H1 (cell line): ENCODE results near the gene TMEM52B. TPM values are rescaled to one million over a fixed set of nuclear protein-coding genes. Genes with fewer than 3 reads are reported as not detected.
A peak's percentile ranks its signal among the peaks of the same experiment; 100 is the strongest.

Experiments used
- CTCF ChIA-PET: fragments of 300-600 bp; sonication (Branson Sonifier 250); formaldehyde crosslinking; loops from one replicate; lab custom pipeline; 2021; ENCODE audit not compliant: partially characterized antibody; lab: Charles Lee
- POLR2A ChIA-PET: fragments of 300-600 bp; sonication (Branson Sonifier 250); formaldehyde crosslinking; loops from one replicate; lab custom pipeline; 2021; ENCODE audit warnings: inconsistent platforms; ENCODE audit not compliant: partially characterized antibody; lab: Charles Lee
- DNase-seq, 2 experiments: peaks; one replicate each; pipeline versions ENCODE4 v3.0.0 to v3.0.0-alpha.2; 2010 to 2022; ENCODE audit warnings: low spot score in 2 of 2, low read depth in 1 of 2, mixed read lengths in 1 of 2
- FAIRE-seq: peaks from 2 replicates; lab custom pipeline; 2011; peaks lifted over from hg19 to GRCh38; lab: Jason Lieb, UNC
- H2AFZ ChIP-seq: 2 replicates; pipeline ENCODE4 v1.8.1; 2012; ENCODE audit warnings: low read length, inconsistent platforms
- H2AK5ac ChIP-seq: 2 replicates; pipeline ENCODE4 v1.6.1; 2013; ENCODE audit warnings: low read depth, low read length
- H2BK120ac ChIP-seq: replicated peaks from 2 replicates; pipeline ENCODE3; 2013; ENCODE audit warnings: low read depth, low read length, inconsistent platforms
- H2BK12ac ChIP-seq: 2 replicates; pipeline ENCODE4 v1.6.1; 2013; ENCODE audit warnings: low read depth, low read length
- H2BK15ac ChIP-seq: 2 replicates; pipeline ENCODE4 v1.6.1; 2013; ENCODE audit warnings: low read length
- H2BK20ac ChIP-seq: 2 replicates; pipeline ENCODE4 v1.6.1; 2013; ENCODE audit warnings: low read length
- H2BK5ac ChIP-seq: 2 replicates; pipeline ENCODE4 v1.6.1; 2013; ENCODE audit warnings: low read depth, low read length
- H3K14ac ChIP-seq: 2 replicates; pipeline ENCODE4 v1.6.1; 2013; ENCODE audit warnings: inconsistent platforms; ENCODE audit not compliant: insufficient read length
- H3K18ac ChIP-seq: 2 replicates; pipeline ENCODE4 v1.6.1; 2013; ENCODE audit warnings: low read length; ENCODE audit errors: extremely low read depth
- H3K23ac ChIP-seq: 2 replicates; pipeline ENCODE4 v1.6.1; 2013; ENCODE audit warnings: inconsistent platforms; ENCODE audit not compliant: insufficient read length
- H3K23me2 ChIP-seq: 2 replicates; pipeline ENCODE4 v1.6.1; 2013; ENCODE audit warnings: low read depth, low read length
- H3K27ac ChIP-seq: 2 replicates; pipeline ENCODE4 v1.6.1; 2011; ENCODE audit warnings: low read depth, low read length, inconsistent platforms
- H3K27me3 ChIP-seq, 4 experiments: replicated peaks in 1 of 4; 1 replicate in 1 of 4; 2 replicates in 3 of 4; pipeline versions ENCODE4 v1.6.1 to v1.8.1; 2011 to 2013; ENCODE audit warnings: low read length in 3 of 4, mild to moderate bottlenecking in 3 of 4, inconsistent platforms in 2 of 4, mixed read lengths in 2 of 4, moderate library complexity in 1 of 4; ENCODE audit not compliant: control insufficient read depth in 3 of 4, insufficient read depth in 3 of 4; ENCODE audit errors: extremely low read depth in 1 of 4
- H3K36me3 ChIP-seq, 4 experiments: 2 replicates each; pipeline versions ENCODE4 v1.6.1 to v1.8.1; 2011 to 2013; ENCODE audit warnings: mild to moderate bottlenecking in 4 of 4, low read length in 3 of 4, moderate library complexity in 2 of 4, control low read depth in 1 of 4, inconsistent platforms in 1 of 4; ENCODE audit not compliant: insufficient read depth in 4 of 4, control insufficient read depth in 2 of 4
- H3K4ac ChIP-seq: replicated peaks from 2 replicates; pipeline ENCODE3; 2013; ENCODE audit warnings: low read length, low read depth, mixed read lengths, inconsistent platforms; ENCODE audit not compliant: insufficient read length
- H3K4me1 ChIP-seq, 4 experiments: replicated peaks in 1 of 4; 1 replicate in 1 of 4; 2 replicates in 3 of 4; pipeline versions ENCODE4 v1.6.1 to v1.8.1; 2011 to 2013; ENCODE audit warnings: low read length in 3 of 4, inconsistent platforms in 2 of 4, mixed read lengths in 1 of 4; ENCODE audit not compliant: insufficient read depth in 4 of 4, control insufficient read depth in 3 of 4
- H3K4me2 ChIP-seq, 2 experiments: 2 replicates each; pipeline versions ENCODE4 v1.6.1 to v1.8.1; 2011 to 2013; ENCODE audit warnings: low read depth in 2 of 2, low read length in 2 of 2, control low read depth in 1 of 2, inconsistent platforms in 1 of 2, mild to moderate bottlenecking in 1 of 2; ENCODE audit not compliant: insufficient read depth in 1 of 2
- H3K4me3 ChIP-seq, 4 experiments: fragments of 200-600, 300-600 bp in 1 of 4; sonication (generic), shearing (Covaris generic), sonication (Bioruptor Twin) in 1 of 4; 2 replicates each; pipeline versions ENCODE4 v1.5.1 to v1.8.1; 2011 to 2016; ENCODE audit warnings: low read length in 4 of 4, low read depth in 3 of 4, control low read depth in 2 of 4, inconsistent platforms in 2 of 4, mild to moderate bottlenecking in 2 of 4, mixed read lengths in 1 of 4, moderate library complexity in 1 of 4; ENCODE audit not compliant: insufficient read depth in 2 of 4; ENCODE audit errors: extremely low read depth in 1 of 4
- H3K56ac ChIP-seq: replicated peaks from 2 replicates; pipeline ENCODE3; 2013; ENCODE audit warnings: low read depth, mild to moderate bottlenecking, mixed read lengths, low read length, inconsistent platforms; ENCODE audit not compliant: insufficient read length
- H3K79me1 ChIP-seq: 2 replicates; pipeline ENCODE4 v1.6.1; 2013; ENCODE audit warnings: low read depth, low read length, control low read depth
- H3K79me2 ChIP-seq, 2 experiments: 2 replicates each; pipeline versions ENCODE4 v1.6.1 to v1.8.1; 2012 to 2013; ENCODE audit warnings: low read length in 2 of 2, mild to moderate bottlenecking in 2 of 2, inconsistent platforms in 1 of 2; ENCODE audit not compliant: insufficient read depth in 2 of 2, control insufficient read depth in 1 of 2
- H3K9ac ChIP-seq, 4 experiments: replicated peaks in 1 of 4; 1 replicate in 1 of 4; 2 replicates in 3 of 4; pipeline versions ENCODE4 v1.6.1 to v1.8.1; 2011 to 2013; ENCODE audit warnings: low read depth in 3 of 4, low read length in 3 of 4, control low read depth in 2 of 4, mild to moderate bottlenecking in 2 of 4, moderate library complexity in 2 of 4, inconsistent platforms in 1 of 4; ENCODE audit errors: extremely low read depth in 1 of 4
- H3K9me3 ChIP-seq, 2 experiments: 2 replicates each; pipeline versions ENCODE4 v1.6.1 to v1.8.1; 2012 to 2013; ENCODE audit warnings: mild to moderate bottlenecking in 2 of 2, moderate library complexity in 2 of 2, control low read depth in 1 of 2, inconsistent platforms in 1 of 2, low read depth in 1 of 2, low read length in 1 of 2, mixed read lengths in 1 of 2; ENCODE audit not compliant: insufficient read depth in 2 of 2
- H4K20me1 ChIP-seq, 2 experiments: replicated peaks in 1 of 2; 2 replicates each; pipeline versions ENCODE3 to v1.8.1; 2011 to 2013; ENCODE audit warnings: inconsistent platforms in 2 of 2, low read length in 2 of 2, mild to moderate bottlenecking in 1 of 2; ENCODE audit not compliant: insufficient read depth in 2 of 2, control insufficient read depth in 1 of 2
- H4K5ac ChIP-seq: 2 replicates; pipeline ENCODE4 v1.6.1; 2013; ENCODE audit warnings: low read length, low read depth, mixed read lengths, inconsistent platforms; ENCODE audit not compliant: insufficient read length
- H4K8ac ChIP-seq: 2 replicates; pipeline ENCODE4 v1.8.0; 2013; ENCODE audit warnings: mild to moderate bottlenecking, moderate library complexity, low read length, inconsistent platforms; ENCODE audit not compliant: insufficient read depth; ENCODE audit errors: extremely low read depth
- H4K91ac ChIP-seq: replicated peaks from 2 replicates; pipeline ENCODE3; 2013; ENCODE audit warnings: low read length, mixed read lengths, inconsistent platforms; ENCODE audit not compliant: insufficient read length
- ATF3 ChIP-seq: IDR thresholded peaks from 2 replicates; pipeline ENCODE4 v1.6.1; 2011; ENCODE audit warnings: low read depth, mild to moderate bottlenecking, low read length; ENCODE audit not compliant: insufficient read depth
- MAFK ChIP-seq: IDR thresholded peaks from 2 replicates; pipeline ENCODE4 v1.6.1; 2012; ENCODE audit warnings: low read depth, mild to moderate bottlenecking, improper control_type of control experiment, low read length
- WGBS, 2 experiments: shearing (Covaris generic) in 1 of 2; methylation state at CpG; one replicate each; pipeline versions ENCODE4 v1.1.6 to v1.1.7; 2013 to 2015; ENCODE audit warnings: low lambda C conversion rate in 2 of 2, mixed read lengths in 2 of 2, inconsistent platforms in 1 of 2, low coverage in 1 of 2, missing lambda C conversion rate in 1 of 2; ENCODE audit not compliant: insufficient replicate concordance in 2 of 2, insufficient coverage in 1 of 2, insufficient read length in 1 of 2; ENCODE audit errors: extremely low coverage in 1 of 2, missing lambda C conversion rate in 1 of 2; 5-methylcytosine and 5-hydroxymethylcytosine counted together
- polyA plus RNA-seq, 7 experiments: library from polyadenylated mRNA; depleted of rRNA in 3 of 7; stranded (reverse) in 5 of 7; unstranded in 2 of 7; fragments of >200 nt in 5 of 7; fragments of 200-250 nt in 2 of 7; gene quantifications; 1 replicate in 5 of 7; 2 replicates in 1 of 7; 4 replicates in 1 of 7; pipeline versions ENCODE4 v1.2.1 to v1.2.3, GENCODE V29; 2011 to 2013; ENCODE audit warnings: missing spikeins in 2 of 7, mixed read lengths in 2 of 7
- total RNA-seq: library from RNA; stranded (reverse); fragmentation: NEBNext Ultra II Directional; extraction: Animal tissue kit (Norgen Biotek cat#: 25700); gene quantifications from 2 replicates; pipeline ENCODE4 v1.2.1, GENCODE V29; 2021

Gene TMEM52B
- total and polyA plus RNA-seq, 2 of the 8 experiments (the other 6 are each of a cell fraction or from before 2014, with no cell fraction given): not detected

- no peak within 1 kb of the TSS for H2AK5ac ChIP-seq
- H2BK12ac ChIP-seq: no peak within 1 kb of the TSS
- no peaks in the 10 kb centered on the region for H3K27me3 ChIP-seq
- no peak within 1 kb of the TSS for H3K4ac ChIP-seq
- no peaks in the 10 kb centered on the region for H3K79me1 ChIP-seq
- H3K9me3 ChIP-seq: no peaks in the 10 kb centered on the region
- TF ChIP-seq MAFK (peak; percentile 66), ATF3 (no peak)
- H4K5ac ChIP-seq: no peak within 1 kb of the TSS
- peaks cover 0 to 11% (median 7%) of the 10 kb centered on the region in 4 experiments; a peak in 4 of 7 replicates for H3K4me1 ChIP-seq
- H4K20me1 ChIP-seq: no peaks in the 10 kb centered on the region
- peak within 1 kb of the TSS; percentile 14; the same call in 1 of the 2 replicates for H2AFZ ChIP-seq
- H3K36me3 ChIP-seq: no peaks in the 10 kb centered on the region
- no peak within 1 kb of the TSS for H4K8ac ChIP-seq
- DNase-seq: no peak
- no peaks in the 10 kb centered on the region for H3K23me2 ChIP-seq
- no peak within 1 kb of the TSS for H4K91ac ChIP-seq
- no peak within 1 kb of the TSS for H2BK5ac ChIP-seq
- H3K56ac ChIP-seq: no peak within 1 kb of the TSS
- H3K23ac ChIP-seq: no peak within 1 kb of the TSS
- no peak within 1 kb of the TSS; the same call in 1 of the 2 replicates for H2BK20ac ChIP-seq
- H2BK15ac ChIP-seq: no peak within 1 kb of the TSS
- H2BK120ac ChIP-seq: no peak within 1 kb of the TSS
- H3K9ac ChIP-seq: no peak within 1 kb of the TSS
- ChIA-PET CTCF (interaction anchor here (0.7 to 2.6 kb wide), 7 partner anchors 10 to 1605 kb away, joined by 3 to 14 read pairs (median 4); partner anchors contain the start of gene CLEC12B), POLR2A (interaction anchor here (1.2 kb wide), 1 partner anchor 23 kb away, joined by 4 read pairs; no protein-coding TSS in a partner anchor)
- FAIRE-seq: no peak
- H3K79me2 ChIP-seq: no peaks in the 10 kb centered on the region
- no peak within 1 kb of the TSS for H3K18ac ChIP-seq
- no peak within 1 kb of the TSS for H3K4me2 ChIP-seq
- H3K27ac ChIP-seq: no peak within 1 kb of the TSS
- H3K4me3 ChIP-seq: no peak within 1 kb of the TSS
- H3K14ac ChIP-seq: no peak within 1 kb of the TSS
- 86% methylated on average over 1 of the region's 1 CpG; no CpG with 5 or more reads in 1 of the 2 experiments for whole genome bisulfite sequencing, 2 experiments
Observed at GRCh38 chr12:10130042-10130441, 48.8 kb upstream of the TMEM52B start, which contains the start of gene CLEC7A. Gene CLEC7A, minus strand, starts transcription at chr12:10130199. Its CDS starts 117 bp downstream, at chr12:10130082.
